ENCODE data around the gene ARMC5.

The ARMC5 gene

DNA sequence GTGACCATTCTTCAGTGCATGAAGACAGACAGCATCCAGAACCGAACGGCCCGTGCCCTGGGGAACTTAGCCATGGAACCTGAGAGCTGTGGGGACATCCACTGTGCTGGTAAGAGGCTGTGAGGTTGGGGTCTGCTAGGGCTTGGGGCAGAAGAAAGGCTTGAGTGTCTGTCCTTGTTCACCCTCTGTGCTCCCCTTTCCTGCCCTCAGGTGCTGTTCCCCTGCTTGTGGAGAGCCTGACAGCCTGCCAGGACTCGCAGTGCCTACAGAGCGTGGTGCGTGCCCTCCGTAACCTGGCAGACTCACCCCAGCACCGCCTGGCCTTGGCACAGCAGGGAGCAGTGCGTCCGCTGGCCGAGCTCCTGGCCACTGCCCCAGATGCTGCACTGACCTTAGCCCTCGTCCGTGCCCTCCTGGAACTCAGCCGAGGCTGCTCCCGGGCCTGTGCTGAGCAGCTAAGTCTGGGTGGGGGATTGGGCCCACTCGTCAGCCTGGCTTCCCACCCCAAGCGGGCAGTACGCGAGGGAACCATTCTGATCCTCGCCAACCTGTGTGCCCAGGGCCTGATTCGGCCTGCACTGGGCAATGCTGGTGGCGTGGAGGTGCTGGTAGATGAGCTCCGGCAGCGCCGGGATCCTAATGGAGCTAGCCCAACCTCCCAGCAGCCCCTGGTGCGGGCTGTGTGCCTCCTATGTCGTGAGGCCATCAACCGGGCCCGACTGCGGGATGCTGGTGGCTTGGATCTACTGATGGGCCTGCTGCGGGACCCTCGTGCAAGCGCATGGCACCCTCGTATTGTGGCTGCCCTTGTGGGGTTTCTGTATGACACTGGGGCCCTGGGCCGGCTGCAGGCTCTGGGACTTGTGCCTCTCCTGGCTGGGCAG is 2.9 kb downstream of the ARMC5 start:
- no peak for DNase-seq (ENCODE audit: low read depth)

DNA sequence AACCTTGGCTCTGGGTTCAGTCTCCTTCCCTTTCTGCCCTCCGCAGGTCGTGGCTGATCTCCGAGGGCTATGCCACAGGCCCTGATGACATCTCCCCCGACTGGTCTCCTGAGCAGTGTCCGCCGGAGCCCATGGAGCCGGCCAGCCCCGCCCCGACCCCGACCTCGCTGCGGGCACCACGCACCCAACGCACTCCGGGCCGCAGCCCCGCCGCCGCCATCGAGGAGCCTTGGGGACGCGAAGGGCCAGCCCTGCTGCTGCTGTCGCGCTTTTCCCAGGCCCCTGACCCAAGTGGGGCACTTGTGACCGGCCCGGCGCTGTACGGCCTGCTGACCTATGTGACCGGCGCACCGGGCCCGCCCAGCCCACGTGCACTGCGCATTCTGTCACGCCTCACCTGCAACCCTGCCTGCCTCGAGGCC is 5.1 kb downstream of the ARMC5 start:
- no peak for DNase-seq (ENCODE audit: low read depth)

DNA sequence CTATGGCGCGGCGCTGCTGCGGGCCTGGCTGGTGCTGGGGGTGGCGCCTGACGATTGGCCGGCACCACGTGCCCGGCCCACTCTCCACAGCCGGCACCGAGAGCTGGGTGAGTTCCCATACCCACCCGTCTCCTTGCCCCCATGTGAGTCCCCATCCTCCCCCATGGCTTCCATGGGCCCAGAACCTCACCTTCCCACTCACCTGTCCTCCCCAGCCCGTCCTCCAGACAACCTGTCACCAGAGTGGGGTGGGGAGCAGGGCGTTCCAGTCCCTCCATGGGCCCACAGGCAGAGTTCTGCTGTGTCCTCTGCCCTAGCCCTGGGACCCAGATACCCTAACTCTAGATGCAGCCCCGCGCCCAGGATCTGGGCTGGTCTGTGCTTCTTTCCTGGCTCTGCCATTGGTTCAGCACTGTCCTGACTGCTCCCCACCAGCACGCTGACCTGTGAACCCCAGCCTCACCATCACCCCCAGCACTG is 5.5 kb downstream of the ARMC5 start:
- DNase-seq (ENCODE audit: low read depth): no peak

DNA sequence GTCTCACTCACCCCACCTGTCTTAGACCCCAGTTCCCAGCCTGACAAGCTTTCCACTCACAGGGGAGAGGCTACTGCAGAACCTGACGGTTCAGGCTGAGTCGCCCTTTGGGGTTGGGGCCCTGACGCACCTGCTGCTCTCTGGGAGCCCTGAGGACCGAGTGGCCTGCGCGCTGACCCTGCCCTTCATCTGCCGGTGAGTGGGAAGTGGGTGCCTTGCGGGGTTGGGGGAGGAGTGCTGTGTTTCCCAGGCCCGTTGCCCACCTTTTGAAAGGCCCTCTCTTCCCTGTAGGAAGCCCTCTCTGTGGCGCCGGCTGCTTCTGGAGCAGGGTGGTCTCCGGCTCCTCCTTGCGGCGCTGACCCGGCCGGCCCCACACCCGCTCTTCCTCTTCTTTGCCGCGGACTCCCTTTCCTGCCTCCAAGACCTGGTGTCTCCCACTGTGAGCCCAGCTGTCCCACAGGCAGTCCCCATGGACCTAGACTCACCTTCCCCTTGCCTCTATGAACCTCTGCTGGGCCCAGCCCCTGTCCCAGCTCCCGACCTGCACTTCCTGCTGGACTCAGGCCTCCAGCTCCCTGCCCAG is 6.6 kb downstream of the ARMC5 start:
- DNase-seq (ENCODE audit: low read depth): no peak

DNA sequence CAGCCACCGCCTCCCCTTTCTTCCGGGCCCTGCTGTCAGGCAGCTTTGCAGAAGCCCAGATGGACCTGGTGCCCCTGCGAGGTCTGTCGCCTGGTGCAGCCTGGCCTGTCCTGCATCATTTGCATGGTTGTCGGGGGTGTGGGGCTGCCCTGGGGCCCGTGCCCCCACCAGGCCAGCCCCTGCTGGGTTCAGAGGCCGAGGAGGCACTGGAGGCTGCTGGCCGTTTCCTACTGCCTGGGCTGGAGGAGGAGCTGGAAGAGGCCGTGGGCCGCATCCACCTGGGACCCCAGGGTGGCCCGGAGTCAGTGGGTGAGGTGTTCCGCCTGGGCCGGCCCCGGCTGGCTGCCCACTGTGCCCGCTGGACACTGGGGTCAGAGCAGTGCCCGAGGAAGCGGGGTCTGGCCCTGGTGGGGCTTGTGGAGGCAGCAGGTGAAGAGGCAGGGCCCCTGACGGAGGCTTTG is 7.1 kb downstream of the ARMC5 start:
- DNase-seq (ENCODE audit: low read depth): no peak

DNA sequence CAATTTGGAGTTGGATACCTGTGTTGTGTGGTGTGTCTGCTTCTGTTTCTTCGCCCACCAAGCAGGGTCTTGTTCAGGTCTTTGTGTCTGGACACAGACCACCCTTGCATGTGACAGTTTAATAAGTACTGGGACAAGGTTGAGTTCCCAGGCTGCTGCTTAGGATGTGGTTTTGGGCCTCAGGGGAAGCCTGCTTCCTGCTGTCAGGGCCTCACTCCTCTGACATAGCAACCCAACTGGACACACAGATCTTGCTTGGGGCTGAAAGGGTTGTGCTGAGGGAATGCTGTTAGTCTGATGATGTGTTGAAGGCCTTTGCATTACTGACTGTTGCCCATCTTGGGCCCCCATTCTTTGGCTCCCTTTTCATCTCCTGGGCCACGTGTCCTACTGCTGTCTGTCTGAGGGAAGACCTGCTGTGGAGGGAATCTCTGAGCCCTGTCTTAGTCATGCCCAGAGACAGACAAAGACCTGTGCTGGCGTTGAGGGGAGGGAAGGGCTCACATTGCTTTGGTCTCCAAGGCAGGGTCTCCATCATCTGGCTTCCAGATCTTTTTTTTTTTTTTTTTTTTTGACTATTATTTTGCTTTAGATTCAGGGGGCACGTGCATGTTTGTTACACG is 8.0 kb downstream of the ARMC5 start:
- no peak for DNase-seq (ENCODE audit: low read depth)

DNA sequence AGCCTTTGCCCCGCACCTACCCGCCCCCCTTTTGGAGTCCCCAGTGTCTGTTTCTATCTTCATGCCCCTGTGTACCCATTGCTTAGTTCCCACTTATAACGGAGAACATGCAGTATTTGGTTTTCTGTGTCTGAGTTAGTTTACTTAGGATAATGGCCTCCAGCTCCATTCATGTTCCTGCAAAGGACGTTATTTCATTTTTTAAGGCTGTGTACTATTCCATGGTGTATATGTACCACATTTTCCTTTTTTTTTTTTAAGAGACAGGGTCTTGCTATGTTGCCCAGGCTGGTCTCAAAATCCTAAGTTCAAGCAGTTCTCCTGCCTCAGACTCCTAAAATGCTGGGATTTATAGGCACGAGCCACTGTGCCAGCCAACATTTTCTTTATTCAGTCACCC is 8.6 kb downstream of the ARMC5 start:
- DNase-seq (ENCODE audit: low read depth): no peak

DNA sequence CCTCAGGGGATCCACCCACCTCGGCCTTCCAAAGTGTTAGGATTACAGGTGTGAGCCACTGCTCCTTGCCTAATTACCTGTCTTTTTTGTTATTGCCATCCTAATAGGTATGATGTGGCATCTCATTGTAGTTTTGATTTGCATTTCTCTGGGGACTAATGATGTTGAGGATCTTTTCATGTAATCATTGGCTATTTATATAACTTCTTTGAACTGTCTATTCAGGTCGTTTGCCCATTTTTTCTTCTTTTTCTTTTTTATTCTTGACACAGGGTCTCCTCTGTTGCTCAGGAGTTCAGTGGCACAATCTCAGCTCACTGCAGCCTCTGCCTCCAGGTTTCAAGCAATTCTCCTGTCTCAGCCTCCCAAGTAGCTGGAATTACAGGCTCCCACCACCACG is 11.3 kb downstream of the ARMC5 start:
- DNase-seq (ENCODE audit: low read depth): no peak

DNA sequence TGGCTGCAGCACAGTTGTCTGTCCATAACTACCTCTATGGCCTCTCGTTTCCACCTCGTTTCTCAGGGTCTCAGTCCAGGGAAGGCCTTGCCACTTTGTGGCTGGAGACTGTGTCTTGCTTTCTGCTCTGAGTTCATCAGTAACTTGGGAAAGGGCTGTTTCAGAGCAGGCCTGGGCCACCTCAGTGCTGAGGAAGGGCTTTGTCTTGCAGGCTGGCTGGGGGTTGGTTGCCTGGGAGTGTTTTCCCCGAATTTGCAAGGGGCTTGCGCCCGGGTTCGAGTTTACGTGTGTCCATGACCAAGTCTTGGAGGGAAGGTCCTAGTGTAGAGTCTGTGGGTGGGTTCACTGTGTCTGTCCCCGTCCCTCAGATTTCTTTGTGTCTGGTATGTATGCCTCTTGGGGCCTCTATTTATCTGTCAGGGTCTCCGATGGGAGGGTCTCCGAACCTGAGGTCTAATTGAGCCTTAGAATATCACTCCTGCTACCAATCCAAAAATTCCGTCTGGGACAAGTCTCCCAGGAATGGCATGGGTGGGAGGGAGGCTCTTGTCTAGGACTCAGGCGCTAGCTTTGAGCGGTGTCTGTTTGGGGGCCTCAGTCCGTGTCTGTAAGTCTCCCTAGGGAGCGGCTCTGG is 12.1 kb downstream of the ARMC5 start:
- DNase-seq (ENCODE audit: low read depth): no peak

DNA sequence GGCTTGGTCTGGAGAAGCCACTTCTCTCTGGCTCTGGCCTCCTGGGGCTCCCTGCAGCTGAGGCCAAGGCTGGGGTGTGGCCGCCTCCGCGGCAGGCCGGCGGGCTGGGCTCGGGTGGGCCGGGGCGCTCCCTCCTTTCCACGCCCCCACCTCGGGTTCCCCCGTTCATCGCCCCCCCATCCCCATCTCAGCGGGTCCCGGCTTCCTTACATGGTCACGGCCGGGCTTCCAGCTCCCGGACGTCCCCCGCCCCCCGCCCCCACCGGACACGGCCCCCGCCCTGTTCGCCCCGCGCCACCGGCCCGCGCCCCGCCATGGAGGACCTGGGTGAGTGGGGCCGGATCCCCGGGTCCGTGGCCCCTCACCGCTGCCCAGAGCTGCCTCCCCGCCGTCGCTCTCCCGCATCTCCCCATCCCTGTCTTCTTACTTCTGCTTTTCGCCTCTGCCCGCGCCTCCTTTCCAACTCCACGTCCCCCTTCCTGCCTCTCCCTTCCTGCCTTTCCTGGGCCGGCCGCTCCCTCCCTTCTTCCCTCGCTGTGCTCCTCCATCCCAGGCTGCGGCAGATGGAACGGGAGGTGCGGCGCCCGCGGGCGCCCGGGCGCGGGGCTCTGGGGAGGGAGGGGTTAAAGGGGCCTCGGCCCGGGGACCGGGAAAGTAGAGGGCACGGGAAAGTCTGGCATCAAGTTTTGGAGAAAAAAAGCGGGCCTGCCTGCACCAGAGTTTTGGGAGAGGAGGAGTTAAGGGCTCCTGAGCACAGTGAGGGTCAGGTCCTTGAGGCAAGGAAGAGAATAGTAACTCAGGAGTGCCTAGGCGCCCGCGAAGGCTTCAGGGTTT is 12.8 kb downstream of the ARMC5 start, which contains the start of gene TGFB1I1:
Gene TGFB1I1, plus strand, starts transcription at position 278 of the 834 bp plus-strand sequence. Its CDS starts 37 bp downstream, at position 315.
- DNase-seq (ENCODE audit: low read depth): peak; percentile 87

DNA sequence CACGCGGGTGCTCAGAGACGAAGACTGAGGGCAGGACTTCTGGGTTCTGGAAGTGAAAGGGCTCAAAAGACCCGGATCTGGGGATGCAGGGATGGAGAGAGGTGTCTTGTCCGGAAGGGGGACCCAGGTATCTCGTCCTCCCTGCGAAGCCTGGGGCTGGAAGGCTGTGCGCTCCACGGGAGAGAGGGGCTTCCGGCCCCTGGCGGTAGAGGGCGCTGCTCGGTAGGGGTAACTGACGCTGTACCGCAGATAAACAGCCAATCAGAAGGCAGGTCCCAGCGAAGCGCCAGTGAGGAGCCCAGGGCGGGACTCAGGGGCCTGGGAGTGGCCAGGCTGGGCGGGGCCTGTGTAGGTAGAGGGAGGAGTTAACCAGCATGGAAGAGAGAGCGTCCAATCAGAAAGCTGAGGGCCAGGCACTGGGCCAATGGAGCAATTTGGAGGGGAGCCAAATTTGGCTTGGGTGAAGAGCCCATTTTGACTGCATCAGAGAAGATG is 13.5 kb downstream of the ARMC5 start:
- DNase-seq (ENCODE audit: low read depth): peak; percentile 92

DNA sequence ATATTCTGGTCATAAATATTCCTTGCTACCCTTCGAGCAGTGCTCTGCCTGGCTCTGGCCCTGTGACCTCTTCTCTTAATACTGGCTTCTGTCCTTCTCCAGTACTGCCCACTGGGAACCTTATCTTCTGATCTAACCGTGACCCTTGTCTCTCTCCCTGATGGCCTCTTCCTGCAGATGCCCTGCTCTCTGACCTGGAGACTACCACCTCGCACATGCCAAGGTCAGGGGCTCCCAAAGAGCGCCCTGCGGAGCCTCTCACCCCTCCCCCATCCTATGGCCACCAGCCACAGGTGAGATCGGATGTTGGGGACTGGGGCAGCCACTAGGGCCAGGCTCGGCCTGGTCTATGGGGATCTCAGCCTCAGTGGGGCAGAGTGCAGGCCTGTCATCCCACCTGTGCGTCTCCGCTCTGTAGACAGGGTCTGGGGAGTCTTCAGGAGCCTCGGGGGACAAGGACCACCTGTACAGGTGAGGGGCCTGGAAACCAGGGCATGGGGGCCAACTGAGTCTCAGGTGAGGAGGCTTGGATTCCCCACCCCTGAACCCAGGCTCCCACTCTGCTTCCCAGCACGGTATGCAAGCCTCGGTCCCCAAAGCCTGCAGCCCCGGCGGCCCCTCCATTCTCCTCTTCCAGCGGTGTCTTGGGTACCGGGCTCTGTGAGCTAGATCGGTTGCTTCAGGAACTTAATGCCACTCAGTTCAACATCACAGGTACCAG is 14.1 kb downstream of the ARMC5 start:
- DNase-seq (ENCODE audit: low read depth): no peak

DNA sequence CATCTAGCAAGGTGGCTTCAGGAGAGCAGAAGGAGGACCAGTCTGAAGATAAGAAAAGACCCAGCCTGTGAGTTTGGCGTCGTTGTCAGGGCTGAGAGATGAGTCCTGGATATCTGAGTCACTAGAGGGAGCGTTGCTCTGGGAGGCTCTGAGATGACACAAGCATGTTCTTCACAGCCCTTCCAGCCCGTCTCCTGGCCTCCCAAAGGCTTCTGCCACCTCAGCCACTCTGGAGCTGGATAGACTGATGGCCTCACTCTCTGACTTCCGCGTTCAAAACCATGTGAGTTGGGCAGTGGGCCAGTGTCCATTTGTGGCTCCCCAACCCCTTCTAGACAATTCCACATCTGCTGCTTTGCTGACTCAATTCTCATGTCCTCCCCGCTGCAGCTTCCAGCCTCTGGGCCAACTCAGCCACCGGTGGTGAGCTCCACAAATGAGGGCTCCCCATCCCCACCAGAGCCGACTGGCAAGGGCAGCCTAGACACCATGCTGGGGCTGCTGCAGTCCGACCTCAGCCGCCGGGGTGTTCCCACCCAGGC is 14.9 kb downstream of the ARMC5 start:
- peak; percentile 53 for DNase-seq (ENCODE audit: low read depth)

DNA sequence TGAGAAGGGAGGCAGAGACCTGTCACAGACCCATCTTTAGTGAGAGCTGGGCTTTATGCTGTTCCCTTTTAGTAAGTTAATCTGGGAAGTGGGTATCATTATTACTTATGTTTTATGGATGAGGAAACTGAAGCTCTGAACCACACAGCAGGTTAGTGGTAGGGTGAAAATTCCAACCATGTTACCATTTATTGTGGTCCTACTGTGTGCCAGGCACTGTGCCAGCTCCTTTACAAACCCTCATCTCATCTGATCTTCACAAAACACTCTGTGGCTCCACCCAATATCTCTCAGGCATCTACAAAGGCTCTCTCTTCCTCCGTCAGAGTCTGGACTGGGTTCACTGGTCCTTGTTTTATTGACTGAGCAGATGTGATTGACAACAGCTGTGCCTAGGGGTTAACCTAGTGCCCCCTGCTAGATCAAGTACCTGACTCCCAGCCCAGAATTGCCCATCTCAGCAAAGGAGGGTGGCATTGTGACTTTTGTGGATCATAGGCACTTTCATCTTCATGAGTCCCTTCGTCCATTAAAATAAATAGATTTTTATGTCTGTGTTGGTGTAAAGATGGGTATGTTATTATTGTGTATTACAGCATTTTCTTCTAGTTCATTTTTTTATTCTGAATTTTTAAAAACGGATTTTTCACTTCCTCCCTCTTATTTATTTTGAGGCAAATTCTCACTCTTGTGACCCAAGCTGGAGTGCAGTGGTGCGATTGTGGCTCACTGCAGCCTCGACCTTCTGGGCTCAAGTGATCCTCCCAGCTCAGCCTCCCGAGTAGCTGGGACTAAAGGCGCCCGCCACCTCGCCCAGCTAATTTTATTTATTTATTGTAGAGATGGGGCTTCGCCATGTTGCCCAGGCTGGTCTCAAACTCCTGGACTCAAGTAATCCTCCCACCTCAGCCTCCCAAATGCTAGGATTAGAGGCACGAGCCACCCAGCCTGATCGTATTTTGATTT is 15.8 kb downstream of the ARMC5 start:
- DNase-seq (ENCODE audit: low read depth): no peak

DNA sequence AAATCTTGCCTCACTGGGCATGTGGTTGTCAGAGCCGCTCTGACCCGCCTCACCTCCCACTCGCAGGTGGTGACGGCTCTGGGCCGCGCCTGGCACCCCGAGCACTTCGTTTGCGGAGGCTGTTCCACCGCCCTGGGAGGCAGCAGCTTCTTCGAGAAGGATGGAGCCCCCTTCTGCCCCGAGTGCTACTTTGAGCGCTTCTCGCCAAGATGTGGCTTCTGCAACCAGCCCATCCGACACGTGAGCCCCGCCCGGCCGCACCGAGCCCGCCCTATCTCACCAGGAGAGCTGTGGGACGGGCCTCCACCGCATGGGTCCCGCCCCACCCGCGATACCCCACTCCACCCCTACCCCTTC is 16.6 kb downstream of the ARMC5 start:
- no peak for DNase-seq (ENCODE audit: low read depth)

DNA sequence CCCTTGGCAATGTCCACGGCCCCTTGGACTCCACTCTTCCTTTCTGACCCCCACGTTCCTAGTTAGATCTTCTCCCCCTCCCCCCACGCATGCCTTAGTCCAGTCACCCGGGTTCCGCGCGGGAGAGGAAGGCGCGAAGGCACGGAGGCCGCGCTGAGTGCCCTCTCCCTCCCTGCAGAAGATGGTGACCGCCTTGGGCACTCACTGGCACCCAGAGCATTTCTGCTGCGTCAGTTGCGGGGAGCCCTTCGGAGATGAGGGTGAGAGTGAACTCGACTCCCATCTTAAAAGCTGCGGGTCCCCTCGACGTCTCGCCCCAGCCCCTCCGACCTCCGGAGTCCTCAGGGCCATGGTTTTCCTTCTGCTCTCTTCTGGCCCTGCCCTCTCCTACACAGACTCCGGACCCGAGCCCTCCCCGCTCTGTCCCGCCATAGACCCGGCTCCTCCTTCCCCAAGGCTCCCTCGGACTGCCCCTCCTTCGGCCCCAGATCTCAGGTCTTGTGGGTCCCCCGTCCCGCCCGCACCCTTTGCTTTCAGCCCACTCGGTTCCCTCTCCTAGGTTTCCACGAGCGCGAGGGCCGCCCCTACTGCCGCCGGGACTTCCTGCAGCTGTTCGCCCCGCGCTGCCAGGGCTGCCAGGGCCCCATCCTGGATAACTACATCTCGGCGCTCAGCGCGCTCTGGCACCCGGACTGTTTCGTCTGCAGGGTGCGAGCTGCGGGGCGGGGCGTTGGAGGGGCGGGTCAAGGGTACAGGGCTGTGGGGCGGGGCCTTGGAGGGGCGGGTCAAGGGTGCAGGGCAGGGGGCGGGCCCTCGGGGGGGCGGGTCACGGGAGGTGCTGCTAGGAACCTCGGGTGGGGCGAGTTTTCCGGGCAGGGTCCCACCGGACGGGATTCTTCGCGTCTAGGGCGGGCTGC is 17.3 kb downstream of the ARMC5 start:
- DNase-seq (ENCODE audit: low read depth): no peak

DNA sequence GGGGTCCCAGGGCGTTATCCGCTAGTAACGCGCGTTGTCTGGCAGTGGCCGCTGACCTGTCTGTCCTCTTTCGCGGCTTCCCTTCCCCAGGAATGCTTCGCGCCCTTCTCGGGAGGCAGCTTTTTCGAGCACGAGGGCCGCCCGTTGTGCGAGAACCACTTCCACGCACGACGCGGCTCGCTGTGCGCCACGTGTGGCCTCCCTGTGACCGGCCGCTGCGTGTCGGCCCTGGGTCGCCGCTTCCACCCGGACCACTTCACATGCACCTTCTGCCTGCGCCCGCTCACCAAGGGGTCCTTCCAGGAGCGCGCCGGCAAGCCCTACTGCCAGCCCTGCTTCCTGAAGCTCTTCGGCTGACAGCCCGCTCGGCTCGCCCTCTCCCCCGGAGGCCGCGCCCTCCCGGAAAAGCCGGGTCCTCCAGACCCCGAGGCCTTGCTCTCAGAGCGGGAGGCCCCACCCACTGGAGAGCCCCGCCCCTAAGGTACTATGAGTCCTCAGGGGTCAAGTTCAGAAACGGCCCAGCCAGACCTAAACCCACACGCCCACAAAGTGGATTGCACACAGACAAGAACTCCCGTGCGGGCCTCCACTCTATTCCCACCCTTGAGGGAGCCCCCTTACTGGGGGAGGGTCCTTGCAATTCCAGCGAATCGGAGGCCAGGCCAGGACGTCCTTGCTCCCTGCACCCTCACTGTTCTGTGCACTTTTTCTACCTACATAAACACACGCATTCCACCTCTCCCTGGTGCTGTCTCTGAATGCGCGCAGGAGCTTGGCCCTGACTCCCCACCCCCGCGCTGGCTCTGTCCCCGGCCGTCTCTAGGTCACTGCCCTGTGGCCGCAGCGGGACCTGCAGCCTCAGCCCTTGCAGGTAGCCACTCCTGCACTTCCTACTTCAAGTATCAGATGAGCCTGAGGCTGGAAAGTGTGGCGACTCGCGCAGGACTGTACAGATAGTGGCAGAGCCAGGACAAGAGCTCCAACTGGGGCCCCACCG is 18.2 kb downstream of the ARMC5 start:
- no peak for DNase-seq (ENCODE audit: low read depth)
